Esophagus squamous epithelium (tissue), 5 donors: ENCODE measurements around the gene CNTNAP2. TPM values are rescaled to one million over a fixed set of nuclear protein-coding genes. Genes with fewer than 3 reads are reported as not detected.

Source experiments
- DNase-seq: peaks from one replicate; lab custom pipeline; 2025; lab: John Stamatoyannopoulos, UW
- H3K27ac ChIP-seq, 4 donors: fragments of 200-600 bp; sonication (generic); one replicate each; pipeline ENCODE4 v1.5.1; 2016 to 2019; ENCODE audit warnings: mild to moderate bottlenecking in 1 of 4
- H3K27me3 ChIP-seq, 4 donors: fragments of 200-600 bp; sonication (generic); 1 replicate in 3 of 4; 2 replicates in 1 of 4; pipeline versions ENCODE4 v1.5.1 to v1.6.0; 2017 to 2021; ENCODE audit warnings: antibody characterized with exemption in 1 of 4
- H3K36me3 ChIP-seq, 3 donors: fragments of 200-600 bp; sonication (generic); one replicate each; pipeline ENCODE4 v1.5.1; 2016 to 2019
- H3K4me1 ChIP-seq, 3 donors: fragments of 200-600 bp; sonication (generic); one replicate each; pipeline ENCODE4 v1.5.1; 2017 to 2019
- H3K4me3 ChIP-seq, 4 donors: fragments of 200-600 bp; sonication (generic); 1 replicate in 3 of 4; 2 replicates in 1 of 4; pipeline ENCODE4 v1.5.1; 2016 to 2019; ENCODE audit warnings: mild to moderate bottlenecking in 2 of 4, moderate library complexity in 1 of 4
- H3K9me3 ChIP-seq, 3 donors: fragments of 200-600 bp; sonication (generic); one replicate each; pipeline ENCODE4 v1.5.1; 2016 to 2019
- POLR2A ChIP-seq, 4 donors: fragments of 450-650 bp; IDR thresholded peaks; one replicate each; pipeline ENCODE4 v1.6.1; 2017; ENCODE audit warnings: antibody characterized with exemption in 4 of 4, mild to moderate bottlenecking in 4 of 4, moderate library complexity in 3 of 4
- WGBS, 2 donors: methylation state at CpG; one replicate each; pipeline ENCODE4 v1.1.5; 2018; 5-methylcytosine and 5-hydroxymethylcytosine counted together
- intact Hi-C: fragments of 100-400 bp; cut with DNase I; formaldehyde crosslinking; loops from one replicate; pipeline ENCODE4 v1.15.0; 2022
- total RNA-seq, 4 donors: library from RNA; depleted of rRNA; stranded (reverse); fragments of >200 nt; gene quantifications; one replicate each; pipeline ENCODE4 v1.1.0, GENCODE V29; 2016
- TF ChIP-seq, protein P1 (sequence below), 6 experiments: fragments of 450-650 bp in 4 of 6; fragments of 200-600 bp in 2 of 6; sonication (generic) in 2 of 6; IDR thresholded peaks; one replicate each; pipeline ENCODE4 v1.5.1; 2016 to 2019; ENCODE audit warnings: antibody characterized with exemption in 6 of 6, mild to moderate bottlenecking in 4 of 6, moderate library complexity in 4 of 6
- donor health status: DM: yes; HTN: yes; CAD: no.

CNTNAP2 gene
- total RNA-seq, 4 donors from 2014 or later, result 0.95 to 2.3 (median 1.2) TPM

GRCh38 chr7:148116829-148117403 is 2000.3 kb downstream of the CNTNAP2 start:
- WGBS, 2 donors, result 62 to 75% methylated on average over 3 to 4 of the region's 4 CpGs

GRCh38 chr7:148118371-148118770 is 2001.8 kb downstream of the CNTNAP2 start:
- WGBS, 2 donors, result 41 to 53% methylated on average over 4 to 5 of the region's 5 CpGs
- no peak for DNase-seq
- Histone ChIP-seq H3K4me3 (no peak overlapping the region), H3K36me3 (no peaks in the 10 kb centered on the region), H3K27me3 (peaks cover 0 to 4% (median 0%) of the 10 kb centered on the region in 4 donors), H3K9me3 (no peaks in the 10 kb centered on the region), H3K27ac (no peak overlapping the region), H3K4me1 (no peaks in the 10 kb centered on the region)
- intact Hi-C loops, result no loop called here
- no peak for TF ChIP-seq POLR2A (IDR thresholded peaks at IDR 0.05)
- TF ChIP-seq, protein P1, sequence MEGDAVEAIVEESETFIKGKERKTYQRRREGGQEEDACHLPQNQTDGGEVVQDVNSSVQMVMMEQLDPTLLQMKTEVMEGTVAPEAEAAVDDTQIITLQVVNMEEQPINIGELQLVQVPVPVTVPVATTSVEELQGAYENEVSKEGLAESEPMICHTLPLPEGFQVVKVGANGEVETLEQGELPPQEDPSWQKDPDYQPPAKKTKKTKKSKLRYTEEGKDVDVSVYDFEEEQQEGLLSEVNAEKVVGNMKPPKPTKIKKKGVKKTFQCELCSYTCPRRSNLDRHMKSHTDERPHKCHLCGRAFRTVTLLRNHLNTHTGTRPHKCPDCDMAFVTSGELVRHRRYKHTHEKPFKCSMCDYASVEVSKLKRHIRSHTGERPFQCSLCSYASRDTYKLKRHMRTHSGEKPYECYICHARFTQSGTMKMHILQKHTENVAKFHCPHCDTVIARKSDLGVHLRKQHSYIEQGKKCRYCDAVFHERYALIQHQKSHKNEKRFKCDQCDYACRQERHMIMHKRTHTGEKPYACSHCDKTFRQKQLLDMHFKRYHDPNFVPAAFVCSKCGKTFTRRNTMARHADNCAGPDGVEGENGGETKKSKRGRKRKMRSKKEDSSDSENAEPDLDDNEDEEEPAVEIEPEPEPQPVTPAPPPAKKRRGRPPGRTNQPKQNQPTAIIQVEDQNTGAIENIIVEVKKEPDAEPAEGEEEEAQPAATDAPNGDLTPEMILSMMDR (IDR thresholded peaks at IDR 0.05), result no peak

More at GRCh38 chr7:148116829-148117403, 2000.3 kb downstream of the CNTNAP2 start:
- Histone ChIP-seq H3K4me3 (no peak overlapping the region), H3K9me3 (no peaks in the 10 kb centered on the region), H3K36me3 (no peaks in the 10 kb centered on the region), H3K4me1 (no peaks in the 10 kb centered on the region), H3K27ac (no peak overlapping the region), H3K27me3 (peaks cover 0 to 4% (median 0%) of the 10 kb centered on the region in 4 donors)
- no peak for DNase-seq
- TF ChIP-seq, protein P1 (IDR thresholded peaks at IDR 0.05), result no peak
- TF ChIP-seq POLR2A (IDR thresholded peaks at IDR 0.05), result no peak
- intact Hi-C loops, result no loop called here

- no peaks in the 10 kb centered on the region for H3K4me1 ChIP-seq
- TF ChIP-seq, protein P1 (IDR thresholded peaks at IDR 0.05), result no peak
- no peak for TF ChIP-seq POLR2A (IDR thresholded peaks at IDR 0.05)
- H3K4me3 ChIP-seq, result no peak overlapping the region
- H3K27ac ChIP-seq, result no peak overlapping the region
- H3K9me3 ChIP-seq, result no peaks in the 10 kb centered on the region
- peaks cover 0 to 4% (median 0%) of the 10 kb centered on the region in 4 donors for H3K27me3 ChIP-seq
- H3K36me3 ChIP-seq, result no peaks in the 10 kb centered on the region
- intact Hi-C loops, result no loop called here
- 40 to 48% methylated on average over 4 of the region's 4 CpGs for WGBS, 2 donors
- no peak for DNase-seq
Measured at GRCh38 chr7:148121401-148121800, 2004.8 kb downstream of the CNTNAP2 start.

DNA sequence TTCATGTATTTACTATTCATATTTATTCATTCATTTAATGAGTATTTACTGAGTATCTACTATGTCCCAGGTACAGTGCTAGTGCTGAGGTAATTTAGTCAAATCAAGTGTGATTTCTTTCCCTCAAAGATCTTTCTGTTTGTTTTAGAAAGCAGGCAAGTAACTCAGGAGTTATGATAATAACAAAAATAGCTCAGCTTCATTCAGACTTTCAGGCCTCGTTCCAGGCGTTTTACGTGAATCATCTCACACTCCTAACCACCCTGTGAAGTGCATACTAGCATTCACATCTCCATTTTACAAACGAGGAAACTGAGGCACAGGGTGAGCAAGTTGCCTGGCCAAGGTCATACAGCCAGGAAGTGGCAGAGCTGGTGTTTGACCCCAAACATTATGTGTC is 2005.2 kb downstream of the CNTNAP2 start:
- DNase-seq, result no peak
- Histone ChIP-seq H3K4me3 (no peak overlapping the region), H3K36me3 (no peaks in the 10 kb centered on the region), H3K27ac (no peak overlapping the region), H3K9me3 (no peaks in the 10 kb centered on the region), H3K27me3 (peaks cover 0 to 4% (median 0%) of the 10 kb centered on the region in 4 donors), H3K4me1 (no peaks in the 10 kb centered on the region)
- WGBS, 2 donors, result 73% methylated on average over 4 of the region's 4 CpGs
- intact Hi-C loops, result no loop called here
- TF ChIP-seq, protein P1 (IDR thresholded peaks at IDR 0.05), result no peak
- no peak for TF ChIP-seq POLR2A (IDR thresholded peaks at IDR 0.05)

DNA sequence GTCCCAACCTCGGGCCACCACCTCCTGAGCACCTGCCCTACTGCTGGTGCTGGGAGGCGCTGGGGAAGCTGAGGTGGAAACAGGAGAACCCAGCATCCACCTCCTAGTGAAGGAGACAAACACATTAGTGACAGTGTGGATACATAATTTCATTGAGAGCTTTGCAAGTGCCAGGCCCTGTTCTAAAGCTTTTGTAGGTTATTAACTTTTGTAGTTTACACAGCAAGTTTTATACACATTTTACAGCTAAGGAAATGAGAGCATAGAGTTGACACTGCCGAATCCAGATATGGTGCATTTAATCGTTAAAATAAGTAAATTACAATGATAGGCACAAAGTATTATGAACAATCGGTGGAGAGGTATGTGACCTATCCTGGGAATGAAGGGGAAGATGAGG is 2007.9 kb downstream of the CNTNAP2 start:
- TF ChIP-seq, protein P1 (IDR thresholded peaks at IDR 0.05), result no peak
- TF ChIP-seq POLR2A (IDR thresholded peaks at IDR 0.05), result no peak
- Histone ChIP-seq H3K27ac (no peak overlapping the region), H3K27me3 (peaks cover 0 to 4% (median 0%) of the 10 kb centered on the region in 4 donors), H3K4me1 (no peaks in the 10 kb centered on the region), H3K36me3 (no peaks in the 10 kb centered on the region), H3K9me3 (no peaks in the 10 kb centered on the region), H3K4me3 (no peak overlapping the region)
- 49 to 71% methylated on average over 5 of the region's 5 CpGs for WGBS, 2 donors
- intact Hi-C loops, result no loop called here
- no peak for DNase-seq
